WTC11 (cell line): ENCODE results near the gene GALNT17. TPM values are rescaled to one million over a fixed set of nuclear protein-coding genes. Genes with fewer than 3 reads are reported as not detected.

Experiments used
- ATAC-seq: fragments of 200-7000 bp; cut with Tn5 transposase; 2 replicates; pipeline ENCODE4 v1.10.0; 2021; ENCODE audit warnings: mild to moderate bottlenecking, moderate library complexity
- CTCF ChIA-PET: fragments of 300-600 bp; sonication (Branson Sonifier 250); formaldehyde crosslinking; loops from one replicate; lab custom pipeline; 2021; ENCODE audit warnings: antibody characterized with exemption; lab: Charles Lee
- POLR2A ChIA-PET: fragments of 350-600 bp; sonication (Branson Sonifier 250); formaldehyde crosslinking; loops from one replicate; lab custom pipeline; 2021; ENCODE audit warnings: antibody characterized with exemption; lab: Charles Lee
- DNase-seq: peaks from one replicate; pipeline ENCODE4 v3.0.0; 2021; ENCODE audit warnings: low spot score
- H3K27ac Mint-ChIP-seq: 2 replicates; pipeline ENCODE4 v1.8.0; 2021; ENCODE audit warnings: mixed read lengths
- H3K27me3 Mint-ChIP-seq: 2 replicates; pipeline ENCODE4 v1.8.0; 2021; ENCODE audit warnings: low read depth, mild to moderate bottlenecking, moderate library complexity, mixed read lengths
- H3K36me3 Mint-ChIP-seq: 2 replicates; pipeline ENCODE4 v1.8.0; 2021; ENCODE audit warnings: mixed read lengths
- H3K4me1 Mint-ChIP-seq: 2 replicates; pipeline ENCODE4 v1.8.0; 2022; ENCODE audit warnings: mixed read lengths
- H3K4me3 Mint-ChIP-seq: 2 replicates; pipeline ENCODE4 v1.8.0; 2021; ENCODE audit warnings: mild to moderate bottlenecking, moderate library complexity, mixed read lengths
- H3K9me3 Mint-ChIP-seq: 2 replicates; pipeline ENCODE4 v1.8.0; 2021; ENCODE audit warnings: mixed read lengths
- ATF1 ChIP-seq: sonication (generic); formaldehyde crosslinking; IDR thresholded peaks from 2 replicates; pipeline ENCODE4 v1.8.1; 2023; ENCODE audit warnings: mild to moderate bottlenecking, moderate library complexity, missing genetic modification reagents
- EMX1 ChIP-seq: fragments of 250-450 bp; sonication (Bioruptor Pico); IDR thresholded peaks from 2 replicates; pipeline ENCODE4 v1.8.0; 2021; ENCODE audit warnings: mild to moderate bottlenecking
- ESRRA ChIP-seq: sonication (generic); formaldehyde crosslinking; IDR thresholded peaks from 2 replicates; pipeline ENCODE4 v1.8.1; 2022; ENCODE audit warnings: mild to moderate bottlenecking, missing genetic modification reagents, borderline replicate concordance
- GABPB1 ChIP-seq: sonication (generic); formaldehyde crosslinking; IDR thresholded peaks from 2 replicates; pipeline ENCODE4 v1.8.1; 2023; ENCODE audit warnings: mild to moderate bottlenecking, missing genetic modification reagents
- NR1H2 ChIP-seq: sonication (generic); formaldehyde crosslinking; IDR thresholded peaks from 2 replicates; pipeline ENCODE4 v1.9.0; 2021; ENCODE audit warnings: mild to moderate bottlenecking, moderate library complexity, missing genetic modification reagents
- RORB ChIP-seq: fragments of 250-450 bp; sonication (Bioruptor Pico); IDR thresholded peaks from 2 replicates; pipeline ENCODE4 v1.9.0; 2021; ENCODE audit warnings: mild to moderate bottlenecking
- SOX15 ChIP-seq: fragments of 250-450 bp; sonication (Bioruptor Pico); IDR thresholded peaks from 2 replicates; pipeline ENCODE4 v1.9.0; 2021; ENCODE audit warnings: mild to moderate bottlenecking
- TEAD1 ChIP-seq: sonication (generic); formaldehyde crosslinking; IDR thresholded peaks from 2 replicates; pipeline ENCODE4 v1.8.0; 2022; ENCODE audit warnings: mild to moderate bottlenecking, missing genetic modification reagents
- TEAD4 ChIP-seq: sonication (generic); formaldehyde crosslinking; IDR thresholded peaks from 2 replicates; pipeline ENCODE4 v1.8.0; 2022; ENCODE audit warnings: mild to moderate bottlenecking, missing genetic modification reagents
- ZBTB21 ChIP-seq: sonication (generic); formaldehyde crosslinking; IDR thresholded peaks from 2 replicates; pipeline ENCODE4 v1.8.1; 2023; ENCODE audit warnings: mild to moderate bottlenecking, missing genetic modification reagents, borderline replicate concordance
- ZNF396 ChIP-seq: fragments of 250-450 bp; sonication (Bioruptor Pico); IDR thresholded peaks from 2 replicates; pipeline ENCODE4 v1.8.0; 2021; ENCODE audit warnings: mild to moderate bottlenecking, moderate library complexity, borderline replicate concordance
- ZNF423 ChIP-seq: fragments of 250-450 bp; sonication (Bioruptor Pico); IDR thresholded peaks from 2 replicates; pipeline ENCODE4 v2.1.2; 2022; ENCODE audit warnings: mild to moderate bottlenecking, moderate library complexity
- total RNA-seq: library from RNA; stranded (reverse); gene quantifications from 3 replicates; pipeline ENCODE4 v1.2.3, GENCODE V29; 2021
- TF ChIP-seq, protein P1 (sequence below): sonication (generic); formaldehyde crosslinking; IDR thresholded peaks from 2 replicates; pipeline ENCODE4 v1.8.0; 2023; ENCODE audit warnings: missing genetic modification reagents, mild to moderate bottlenecking, borderline replicate concordance
- TF ChIP-seq, protein P2 (sequence below): fragments of 250-450 bp; sonication (Bioruptor Pico); conservative IDR thresholded peaks from 2 replicates; pipeline ENCODE4 v1.9.0; 2021; ENCODE audit warnings: mild to moderate bottlenecking
- TF ChIP-seq, protein P3 (sequence below): fragments of 250-450 bp; sonication (Bioruptor Pico); IDR thresholded peaks from 2 replicates; pipeline ENCODE4 v1.9.0; 2021; ENCODE audit warnings: mild to moderate bottlenecking
- TF ChIP-seq, protein P4 (sequence below): sonication (generic); formaldehyde crosslinking; IDR thresholded peaks from 2 replicates; pipeline ENCODE4 v1.8.1; 2023; ENCODE audit warnings: mild to moderate bottlenecking, missing genetic modification reagents, moderate library complexity
- TF ChIP-seq, protein P5 (sequence below): sonication (generic); formaldehyde crosslinking; conservative IDR thresholded peaks from 2 replicates; pipeline ENCODE4 v1.8.1; 2023; ENCODE audit warnings: mild to moderate bottlenecking, low read depth, missing genetic modification reagents, moderate library complexity
- TF ChIP-seq, protein P6 (sequence below): sonication (generic); formaldehyde crosslinking; IDR thresholded peaks from 2 replicates; pipeline ENCODE4 v1.8.1; 2023; ENCODE audit warnings: mild to moderate bottlenecking, missing genetic modification reagents

GALNT17 gene
- total RNA-seq, 1 experiment from 2014 or later = 61.1 TPM

DNA sequence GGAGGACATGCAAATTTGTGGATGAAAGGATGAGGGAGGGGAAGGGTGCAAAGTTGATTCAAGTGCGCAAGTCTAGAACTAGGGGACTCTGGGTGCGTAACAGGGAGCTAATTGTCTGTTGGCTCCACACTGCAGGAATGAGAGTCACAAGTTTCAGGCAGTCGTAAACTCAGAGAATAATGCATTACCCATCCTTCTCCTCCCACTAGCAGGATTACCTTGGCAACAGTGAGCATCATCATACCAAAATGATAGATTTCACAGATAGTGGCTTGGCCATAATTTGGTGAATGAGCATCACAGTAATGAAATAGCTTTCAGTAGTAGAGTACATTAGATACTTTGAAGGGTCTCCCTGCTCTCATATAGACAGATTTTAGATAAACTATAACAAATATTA is 565.5 kb downstream of the GALNT17 start:
- ChIA-PET POLR2A (no interaction called here), CTCF (no interaction called here)
- ATAC-seq (no peak), DNase-seq (no peak)
- Mint-ChIP-seq H3K27ac (no peak overlapping the region), H3K27me3 (no peaks in the 10 kb centered on the region; the same call in 1 of the 2 replicates), H3K4me1 (no peaks in the 10 kb centered on the region), H3K9me3 (peaks cover 25% of the 10 kb centered on the region), H3K36me3 (peaks cover 32% of the 10 kb centered on the region), H3K4me3 (no peak overlapping the region)
- TF ChIP-seq NR1H2 (CRISPR knock-in tag) = no peak
- no peak for TF ChIP-seq ATF1 (CRISPR knock-in tag)
- TF ChIP-seq, protein P1, sequence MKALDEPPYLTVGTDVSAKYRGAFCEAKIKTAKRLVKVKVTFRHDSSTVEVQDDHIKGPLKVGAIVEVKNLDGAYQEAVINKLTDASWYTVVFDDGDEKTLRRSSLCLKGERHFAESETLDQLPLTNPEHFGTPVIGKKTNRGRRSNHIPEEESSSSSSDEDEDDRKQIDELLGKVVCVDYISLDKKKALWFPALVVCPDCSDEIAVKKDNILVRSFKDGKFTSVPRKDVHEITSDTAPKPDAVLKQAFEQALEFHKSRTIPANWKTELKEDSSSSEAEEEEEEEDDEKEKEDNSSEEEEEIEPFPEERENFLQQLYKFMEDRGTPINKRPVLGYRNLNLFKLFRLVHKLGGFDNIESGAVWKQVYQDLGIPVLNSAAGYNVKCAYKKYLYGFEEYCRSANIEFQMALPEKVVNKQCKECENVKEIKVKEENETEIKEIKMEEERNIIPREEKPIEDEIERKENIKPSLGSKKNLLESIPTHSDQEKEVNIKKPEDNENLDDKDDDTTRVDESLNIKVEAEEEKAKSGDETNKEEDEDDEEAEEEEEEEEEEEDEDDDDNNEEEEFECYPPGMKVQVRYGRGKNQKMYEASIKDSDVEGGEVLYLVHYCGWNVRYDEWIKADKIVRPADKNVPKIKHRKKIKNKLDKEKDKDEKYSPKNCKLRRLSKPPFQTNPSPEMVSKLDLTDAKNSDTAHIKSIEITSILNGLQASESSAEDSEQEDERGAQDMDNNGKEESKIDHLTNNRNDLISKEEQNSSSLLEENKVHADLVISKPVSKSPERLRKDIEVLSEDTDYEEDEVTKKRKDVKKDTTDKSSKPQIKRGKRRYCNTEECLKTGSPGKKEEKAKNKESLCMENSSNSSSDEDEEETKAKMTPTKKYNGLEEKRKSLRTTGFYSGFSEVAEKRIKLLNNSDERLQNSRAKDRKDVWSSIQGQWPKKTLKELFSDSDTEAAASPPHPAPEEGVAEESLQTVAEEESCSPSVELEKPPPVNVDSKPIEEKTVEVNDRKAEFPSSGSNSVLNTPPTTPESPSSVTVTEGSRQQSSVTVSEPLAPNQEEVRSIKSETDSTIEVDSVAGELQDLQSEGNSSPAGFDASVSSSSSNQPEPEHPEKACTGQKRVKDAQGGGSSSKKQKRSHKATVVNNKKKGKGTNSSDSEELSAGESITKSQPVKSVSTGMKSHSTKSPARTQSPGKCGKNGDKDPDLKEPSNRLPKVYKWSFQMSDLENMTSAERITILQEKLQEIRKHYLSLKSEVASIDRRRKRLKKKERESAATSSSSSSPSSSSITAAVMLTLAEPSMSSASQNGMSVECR = no peak
- no peak for TF ChIP-seq GABPB1 (CRISPR knock-in tag)
- no peak for TF ChIP-seq EMX1 (CRISPR knock-in tag)
- TF ChIP-seq SOX15 (CRISPR knock-in tag) = no peak
- TF ChIP-seq TEAD4 (CRISPR knock-in tag) = no peak
- no peak for TF ChIP-seq ZBTB21 (CRISPR knock-in tag)

DNA sequence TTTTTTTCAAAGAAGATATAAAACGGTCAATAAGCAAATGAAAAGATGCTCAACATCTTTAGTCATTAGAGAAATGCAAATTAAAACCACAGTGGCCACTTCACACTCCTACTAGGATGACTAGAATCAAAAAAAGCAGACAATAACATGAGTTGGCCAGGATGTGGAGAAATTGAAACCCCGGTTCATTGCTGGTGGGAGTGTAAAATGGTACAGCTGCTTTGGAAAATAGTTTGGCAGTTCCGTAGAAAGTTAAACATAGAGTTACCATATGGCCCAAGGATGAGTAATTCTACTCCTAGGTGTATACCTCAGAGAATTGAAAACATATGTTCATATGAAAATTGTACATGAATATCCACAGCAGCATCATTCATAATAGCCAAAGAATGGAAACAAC is 573.3 kb downstream of the GALNT17 start:
- TF ChIP-seq, protein P2, sequence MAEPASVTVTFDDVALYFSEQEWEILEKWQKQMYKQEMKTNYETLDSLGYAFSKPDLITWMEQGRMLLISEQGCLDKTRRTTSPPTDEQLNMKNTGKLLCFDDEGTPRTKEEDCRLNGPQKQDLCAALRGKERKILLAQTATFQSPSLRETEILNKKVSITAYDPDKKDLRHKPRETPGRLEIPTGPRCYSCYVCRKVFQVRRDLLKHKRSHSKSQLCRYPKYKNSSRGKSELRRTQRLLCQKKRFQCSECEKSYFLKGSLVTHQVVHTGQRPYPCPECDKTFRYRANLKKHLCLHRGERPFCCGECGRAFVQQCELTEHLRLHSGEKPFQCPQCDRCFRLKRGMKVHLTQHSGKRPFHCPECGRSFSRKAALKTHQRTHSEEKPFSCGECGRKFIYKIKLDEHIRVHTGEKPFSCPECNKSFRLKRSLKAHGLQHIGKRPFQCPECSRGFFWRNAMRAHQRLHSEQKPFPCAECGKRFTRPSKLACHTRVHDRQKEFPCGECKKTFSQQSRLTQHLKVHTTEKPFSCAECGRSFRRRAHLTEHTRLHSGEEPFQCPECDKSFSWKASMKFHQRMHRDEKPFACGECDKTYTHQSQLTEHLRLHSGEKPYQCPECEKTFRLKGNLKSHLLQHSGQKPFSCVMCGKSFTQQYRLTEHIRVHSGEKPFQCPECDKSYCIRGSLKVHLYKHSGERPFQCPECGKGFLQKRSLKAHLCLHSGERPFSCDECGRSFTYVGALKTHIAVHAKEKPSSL (CRISPR knock-in tag) = no peak
- no peak for TF ChIP-seq ZNF423
- no peak for TF ChIP-seq RORB (CRISPR knock-in tag)
- TF ChIP-seq, protein P3, sequence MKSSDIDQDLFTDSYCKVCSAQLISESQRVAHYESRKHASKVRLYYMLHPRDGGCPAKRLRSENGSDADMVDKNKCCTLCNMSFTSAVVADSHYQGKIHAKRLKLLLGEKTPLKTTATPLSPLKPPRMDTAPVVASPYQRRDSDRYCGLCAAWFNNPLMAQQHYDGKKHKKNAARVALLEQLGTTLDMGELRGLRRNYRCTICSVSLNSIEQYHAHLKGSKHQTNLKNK (CRISPR knock-in tag) = no peak
- TF ChIP-seq, protein P4, sequence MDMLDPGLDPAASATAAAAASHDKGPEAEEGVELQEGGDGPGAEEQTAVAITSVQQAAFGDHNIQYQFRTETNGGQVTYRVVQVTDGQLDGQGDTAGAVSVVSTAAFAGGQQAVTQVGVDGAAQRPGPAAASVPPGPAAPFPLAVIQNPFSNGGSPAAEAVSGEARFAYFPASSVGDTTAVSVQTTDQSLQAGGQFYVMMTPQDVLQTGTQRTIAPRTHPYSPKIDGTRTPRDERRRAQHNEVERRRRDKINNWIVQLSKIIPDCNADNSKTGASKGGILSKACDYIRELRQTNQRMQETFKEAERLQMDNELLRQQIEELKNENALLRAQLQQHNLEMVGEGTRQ (CRISPR knock-in tag) = no peak
- no peak for TF ChIP-seq ATF1 (CRISPR knock-in tag)
- POLR2A ChIA-PET = no interaction called here

DNA sequence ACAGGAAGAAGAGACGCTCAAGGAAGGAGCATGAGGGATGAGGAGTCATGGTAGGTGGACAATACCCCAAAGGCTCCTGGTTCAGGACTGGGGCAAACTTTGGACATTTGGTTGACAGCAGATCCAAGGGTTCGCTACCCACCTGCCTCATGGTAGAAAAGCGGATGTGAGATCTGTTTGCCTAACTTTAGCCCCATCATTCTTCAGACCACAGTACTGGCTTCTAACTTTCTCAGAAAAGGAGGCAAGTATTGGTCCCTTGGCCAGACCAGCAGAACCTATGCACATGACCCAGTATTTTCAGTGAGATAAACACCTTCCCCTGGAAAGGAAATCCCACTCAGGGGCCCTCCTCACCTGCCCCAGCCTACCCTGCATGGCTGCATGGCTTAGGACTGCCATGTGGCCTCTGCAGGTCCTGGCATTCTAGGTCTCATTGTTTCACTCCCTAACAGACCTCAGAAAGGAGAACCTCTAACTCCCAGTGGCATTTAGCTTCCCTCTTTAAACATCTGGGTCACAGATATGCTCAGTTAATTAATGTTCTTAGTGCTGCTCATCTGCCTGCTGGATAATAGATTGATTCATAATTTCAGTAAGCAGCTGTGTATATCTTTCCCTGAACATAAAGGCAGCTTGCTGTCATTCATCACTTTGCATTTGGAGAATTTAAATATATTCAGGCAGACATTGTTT is 574.1 kb downstream of the GALNT17 start:
- Mint-ChIP-seq H3K4me1 (no peaks in the 10 kb centered on the region), H3K9me3 (peaks cover 48% of the 10 kb centered on the region), H3K27me3 (no peaks in the 10 kb centered on the region), H3K36me3 (peaks cover 55% of the 10 kb centered on the region), H3K27ac (no peak overlapping the region), H3K4me3 (no peak overlapping the region)
- DNase-seq = no peak
- ChIA-PET POLR2A (no interaction called here), CTCF (no interaction called here)
- no peak for ATAC-seq
- TF ChIP-seq, protein P5, sequence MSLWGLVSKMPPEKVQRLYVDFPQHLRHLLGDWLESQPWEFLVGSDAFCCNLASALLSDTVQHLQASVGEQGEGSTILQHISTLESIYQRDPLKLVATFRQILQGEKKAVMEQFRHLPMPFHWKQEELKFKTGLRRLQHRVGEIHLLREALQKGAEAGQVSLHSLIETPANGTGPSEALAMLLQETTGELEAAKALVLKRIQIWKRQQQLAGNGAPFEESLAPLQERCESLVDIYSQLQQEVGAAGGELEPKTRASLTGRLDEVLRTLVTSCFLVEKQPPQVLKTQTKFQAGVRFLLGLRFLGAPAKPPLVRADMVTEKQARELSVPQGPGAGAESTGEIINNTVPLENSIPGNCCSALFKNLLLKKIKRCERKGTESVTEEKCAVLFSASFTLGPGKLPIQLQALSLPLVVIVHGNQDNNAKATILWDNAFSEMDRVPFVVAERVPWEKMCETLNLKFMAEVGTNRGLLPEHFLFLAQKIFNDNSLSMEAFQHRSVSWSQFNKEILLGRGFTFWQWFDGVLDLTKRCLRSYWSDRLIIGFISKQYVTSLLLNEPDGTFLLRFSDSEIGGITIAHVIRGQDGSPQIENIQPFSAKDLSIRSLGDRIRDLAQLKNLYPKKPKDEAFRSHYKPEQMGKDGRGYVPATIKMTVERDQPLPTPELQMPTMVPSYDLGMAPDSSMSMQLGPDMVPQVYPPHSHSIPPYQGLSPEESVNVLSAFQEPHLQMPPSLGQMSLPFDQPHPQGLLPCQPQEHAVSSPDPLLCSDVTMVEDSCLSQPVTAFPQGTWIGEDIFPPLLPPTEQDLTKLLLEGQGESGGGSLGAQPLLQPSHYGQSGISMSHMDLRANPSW (CRISPR knock-in tag) = no peak
- TF ChIP-seq TEAD1 (CRISPR knock-in tag) (no peak), ESRRA (CRISPR knock-in tag) (no peak), ZNF396 (CRISPR knock-in tag) (no peak), NR1H2 (CRISPR knock-in tag) (no peak), TEAD4 (CRISPR knock-in tag) (no peak)
- TF ChIP-seq, protein P6, sequence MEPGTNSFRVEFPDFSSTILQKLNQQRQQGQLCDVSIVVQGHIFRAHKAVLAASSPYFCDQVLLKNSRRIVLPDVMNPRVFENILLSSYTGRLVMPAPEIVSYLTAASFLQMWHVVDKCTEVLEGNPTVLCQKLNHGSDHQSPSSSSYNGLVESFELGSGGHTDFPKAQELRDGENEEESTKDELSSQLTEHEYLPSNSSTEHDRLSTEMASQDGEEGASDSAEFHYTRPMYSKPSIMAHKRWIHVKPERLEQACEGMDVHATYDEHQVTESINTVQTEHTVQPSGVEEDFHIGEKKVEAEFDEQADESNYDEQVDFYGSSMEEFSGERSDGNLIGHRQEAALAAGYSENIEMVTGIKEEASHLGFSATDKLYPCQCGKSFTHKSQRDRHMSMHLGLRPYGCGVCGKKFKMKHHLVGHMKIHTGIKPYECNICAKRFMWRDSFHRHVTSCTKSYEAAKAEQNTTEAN (CRISPR knock-in tag) = no peak

More for the DNA sequence above, 573.3 kb downstream of the GALNT17 start:
- DNase-seq (no peak), ATAC-seq (no peak)
- peaks cover 55% of the 10 kb centered on the region for H3K36me3 Mint-ChIP-seq
- H3K27ac Mint-ChIP-seq = no peak overlapping the region
- CTCF ChIA-PET = no interaction called here
- H3K27me3 Mint-ChIP-seq = no peaks in the 10 kb centered on the region
- no peak overlapping the region for H3K4me3 Mint-ChIP-seq
- peaks cover 48% of the 10 kb centered on the region for H3K9me3 Mint-ChIP-seq
- H3K4me1 Mint-ChIP-seq = no peaks in the 10 kb centered on the region
